HL-60 (cell line): ENCODE results near the gene PIGB.

Source experiments
- DNase-seq, 2 experiments: peaks; one replicate each; pipeline ENCODE4 v3.0.0-alpha.2; 2010 to 2020; ENCODE audit warnings: low read depth in 1 of 2, low spot score in 1 of 2
- H3K27ac ChIP-seq: fragments of 250-450 bp; sonication (Bioruptor Pico); replicated peaks from 2 replicates; pipeline ENCODE4 v1.5.1; 2020; ENCODE audit warnings: mild to moderate bottlenecking, moderate library complexity
- H3K27me3 ChIP-seq: fragments of 250-450 bp; sonication (Bioruptor Pico); 2 replicates; pipeline ENCODE4 v1.5.1; 2021; ENCODE audit warnings: mild to moderate bottlenecking, moderate library complexity; ENCODE audit not compliant: insufficient read depth, poor library complexity, severe bottlenecking
- H3K4me3 ChIP-seq: replicated peaks from 2 replicates; pipeline ENCODE4 v1.5.1; 2011; ENCODE audit warnings: mild to moderate bottlenecking, control low read depth, low read length; ENCODE audit not compliant: insufficient read depth
- CTCF ChIP-seq: IDR thresholded peaks from one replicate; pipeline ENCODE4 v1.5.1; 2011; ENCODE audit warnings: low read length, control low read depth, inconsistent platforms; ENCODE audit not compliant: insufficient read depth
- GABPA ChIP-seq: IDR thresholded peaks from 2 replicates; pipeline ENCODE4 v1.6.1; 2012; ENCODE audit warnings: low read depth
- POLR2AphosphoS5 ChIP-seq: IDR thresholded peaks from 2 replicates; pipeline ENCODE4 v1.6.1; 2012; ENCODE audit warnings: low read depth
- REST ChIP-seq: IDR thresholded peaks from 2 replicates; pipeline ENCODE4 v1.6.1; 2012; ENCODE audit warnings: low read depth; ENCODE audit not compliant: insufficient replicate concordance
- SPI1 ChIP-seq: IDR thresholded peaks from 2 replicates; pipeline ENCODE4 v1.6.1; 2012; ENCODE audit warnings: low read depth, mild to moderate bottlenecking, borderline replicate concordance

PIGB gene

GRCh38 chr15:55360256-55360655 lies 41.2 kb downstream of the PIGB start:
- Histone ChIP-seq H3K27me3 (no peaks in the 10 kb centered on the region), H3K27ac (no peak overlapping the region), H3K4me3 (no peak overlapping the region)
- no peak for DNase-seq
- TF ChIP-seq POLR2AphosphoS5, result no peak
- TF ChIP-seq CTCF, result no peak
- TF ChIP-seq SPI1, result no peak
- no peak for TF ChIP-seq REST
- no peak for TF ChIP-seq GABPA

GRCh38 chr15:55361048-55361447 lies 42.0 kb downstream of the PIGB start:
- no peaks in the 10 kb centered on the region for H3K27me3 ChIP-seq
- TF ChIP-seq SPI1, result no peak
- no peak for TF ChIP-seq CTCF
- no peak for TF ChIP-seq POLR2AphosphoS5
- no peak overlapping the region for H3K4me3 ChIP-seq
- no peak overlapping the region for H3K27ac ChIP-seq
- peak in 1 of 2 experiments; percentile 3 for DNase-seq

- no peak overlapping the region for H3K4me3 ChIP-seq
- H3K27me3 ChIP-seq, result no peaks in the 10 kb centered on the region
- no peak for TF ChIP-seq REST
- TF ChIP-seq CTCF, result no peak
- no peak for TF ChIP-seq GABPA
- TF ChIP-seq SPI1, result no peak
- TF ChIP-seq POLR2AphosphoS5, result no peak
- no peak overlapping the region for H3K27ac ChIP-seq
- DNase-seq, result no peak
These were observed 43.6 kb downstream of the PIGB start for GRCh38 chr15:55362641-55363040.

GRCh38 chr15:55366981-55367380 lies 48.0 kb downstream of the PIGB start:
- DNase-seq, result no peak
- no peaks in the 10 kb centered on the region for H3K27me3 ChIP-seq
- TF ChIP-seq SPI1 (no peak), REST (no peak), CTCF (no peak), GABPA (no peak), POLR2AphosphoS5 (no peak)
- no peak overlapping the region for H3K27ac ChIP-seq
- no peak overlapping the region for H3K4me3 ChIP-seq
